ENCODE data around the gene SORCS3.

DNA sequence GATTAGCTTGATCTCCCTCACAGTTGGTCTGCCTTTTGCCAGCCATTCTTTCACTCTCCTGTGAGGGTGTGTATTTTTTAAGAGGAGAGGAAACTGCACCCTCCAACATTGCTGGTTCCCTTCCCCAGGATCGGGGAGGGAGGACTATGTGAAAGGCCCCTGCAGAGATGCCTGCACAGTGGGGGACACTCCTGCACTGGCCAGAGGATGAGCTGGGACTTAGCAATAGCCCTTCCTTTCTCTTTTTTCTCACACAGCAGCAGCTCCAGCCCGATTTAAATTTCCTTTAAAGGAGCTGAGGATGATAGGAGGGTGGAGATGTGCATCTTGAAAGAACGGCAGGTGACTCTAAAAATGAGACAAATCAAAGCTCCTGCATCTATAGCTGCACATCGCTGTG lies 18.7 kb downstream of the SORCS3 start:
- TF ChIP-seq, protein P1, sequence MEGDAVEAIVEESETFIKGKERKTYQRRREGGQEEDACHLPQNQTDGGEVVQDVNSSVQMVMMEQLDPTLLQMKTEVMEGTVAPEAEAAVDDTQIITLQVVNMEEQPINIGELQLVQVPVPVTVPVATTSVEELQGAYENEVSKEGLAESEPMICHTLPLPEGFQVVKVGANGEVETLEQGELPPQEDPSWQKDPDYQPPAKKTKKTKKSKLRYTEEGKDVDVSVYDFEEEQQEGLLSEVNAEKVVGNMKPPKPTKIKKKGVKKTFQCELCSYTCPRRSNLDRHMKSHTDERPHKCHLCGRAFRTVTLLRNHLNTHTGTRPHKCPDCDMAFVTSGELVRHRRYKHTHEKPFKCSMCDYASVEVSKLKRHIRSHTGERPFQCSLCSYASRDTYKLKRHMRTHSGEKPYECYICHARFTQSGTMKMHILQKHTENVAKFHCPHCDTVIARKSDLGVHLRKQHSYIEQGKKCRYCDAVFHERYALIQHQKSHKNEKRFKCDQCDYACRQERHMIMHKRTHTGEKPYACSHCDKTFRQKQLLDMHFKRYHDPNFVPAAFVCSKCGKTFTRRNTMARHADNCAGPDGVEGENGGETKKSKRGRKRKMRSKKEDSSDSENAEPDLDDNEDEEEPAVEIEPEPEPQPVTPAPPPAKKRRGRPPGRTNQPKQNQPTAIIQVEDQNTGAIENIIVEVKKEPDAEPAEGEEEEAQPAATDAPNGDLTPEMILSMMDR (IDR thresholded peaks at IDR 0.05), result no peak
- no peak for TF ChIP-seq EP300 (IDR thresholded peaks at IDR 0.05)

Data from esophagus muscularis mucosa (tissue), 3 donors.